Measurements from ENCODE around the gene ADGRA1.
"Not testable (repeated sequence)": the region's sequence is repeated elsewhere in the genome, so short reads cannot be mapped to it uniquely, and the experiment has no call there.

The ADGRA1 gene

GRCh38 chr10:133087679-133088178, at the start of gene ADGRA1:
Gene ADGRA1, plus strand, starts transcription at chr10:133087924. Its CDS starts 986 bp downstream, at chr10:133088910.
- DNase-seq (ENCODE audit: low spot score): no peak

DNA sequence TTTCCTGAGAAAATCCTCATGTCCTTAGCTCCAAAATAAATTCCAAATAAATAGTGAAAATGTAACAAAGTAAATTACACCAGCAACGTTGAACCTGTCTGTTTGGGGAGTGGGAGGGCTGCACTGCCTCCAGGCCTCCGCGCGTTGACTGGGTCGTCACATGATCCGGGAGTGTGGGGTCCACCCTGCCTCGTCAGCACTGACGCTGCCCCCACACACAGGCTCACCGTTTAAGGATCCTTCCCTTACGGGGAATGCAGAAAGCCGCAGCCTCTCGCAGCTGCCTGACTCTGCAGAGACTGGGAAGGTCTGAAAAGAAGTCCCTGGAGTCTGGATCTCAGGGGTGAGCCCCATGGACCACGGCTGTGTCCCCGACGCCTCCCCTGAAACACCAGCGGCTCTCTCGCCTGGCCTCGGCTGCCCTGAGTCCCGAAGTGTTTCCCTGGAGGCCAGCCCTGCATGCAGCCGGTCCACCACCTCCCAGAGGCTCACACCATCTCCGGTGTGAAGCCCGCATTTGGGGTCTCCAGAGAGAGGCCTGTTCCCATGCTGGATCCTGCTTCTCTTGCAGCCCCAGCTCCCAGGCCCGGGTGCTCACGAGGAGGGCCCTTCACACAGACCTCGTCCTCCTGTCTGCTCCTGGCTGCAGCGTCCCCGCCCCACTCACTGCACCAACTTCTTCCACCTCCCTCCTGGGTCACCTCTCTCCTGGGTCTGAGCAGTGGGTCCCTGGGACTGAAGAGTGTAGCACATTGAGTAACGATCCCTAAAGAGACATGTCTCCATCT, 49.5 kb upstream of the ADGRA1 start:
- no peak for DNase-seq (ENCODE audit: low spot score)

DNA sequence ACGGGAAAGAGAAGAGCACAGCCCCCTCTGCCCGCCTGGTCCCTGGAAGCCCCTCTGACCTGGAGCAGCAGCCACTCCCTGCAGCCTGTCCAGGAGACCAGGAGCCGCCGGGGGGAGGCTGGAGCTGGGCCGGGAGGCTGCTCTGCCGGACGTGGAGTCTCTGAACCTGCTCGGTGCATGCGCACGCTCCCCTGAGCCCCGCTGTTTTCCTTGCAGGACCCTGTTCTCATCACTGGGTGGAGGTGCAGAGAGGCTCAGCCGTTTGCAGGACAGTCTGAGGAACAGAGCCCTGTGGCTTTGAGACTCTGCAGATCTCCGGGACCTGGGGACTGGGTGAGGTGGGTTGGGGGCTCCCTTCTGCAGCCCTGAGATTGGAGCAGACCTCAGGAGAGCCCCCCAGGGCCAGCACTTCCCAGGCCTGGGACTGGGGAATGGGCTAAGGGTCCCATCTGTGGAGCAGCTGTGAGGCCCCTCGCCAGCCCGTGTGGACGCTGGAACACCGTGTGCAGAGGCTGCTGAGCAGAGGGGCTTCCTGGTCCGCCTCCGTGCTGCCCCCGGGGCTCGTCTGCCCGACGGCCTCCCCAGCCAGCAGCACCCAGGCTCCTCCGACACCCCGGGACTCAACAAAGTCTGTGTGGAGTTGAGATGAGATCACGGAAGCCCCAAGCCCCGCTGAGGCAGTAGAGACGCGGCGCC, 48.5 kb upstream of the ADGRA1 start:
- no peak for DNase-seq (ENCODE audit: low spot score)

DNA sequence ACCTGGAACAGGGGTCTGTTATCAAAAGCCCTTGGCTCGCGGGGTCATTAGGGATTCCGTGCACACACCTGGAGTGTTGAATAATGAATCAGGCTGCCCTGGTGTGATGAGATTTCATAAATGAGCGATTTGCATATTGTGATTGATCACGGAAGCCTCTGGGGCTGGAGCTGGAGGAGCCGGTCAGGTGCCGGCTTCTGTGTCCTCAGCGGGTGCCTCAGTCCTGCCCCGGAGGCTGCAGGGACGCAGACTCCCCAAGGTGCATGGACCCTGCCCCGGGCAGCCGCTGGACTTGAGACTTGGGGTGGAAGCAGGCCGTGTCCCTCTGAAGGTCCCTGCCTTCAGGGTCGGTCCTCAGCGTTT, 47.9 kb upstream of the ADGRA1 start:
- DNase-seq (ENCODE audit: low spot score): no peak

DNA sequence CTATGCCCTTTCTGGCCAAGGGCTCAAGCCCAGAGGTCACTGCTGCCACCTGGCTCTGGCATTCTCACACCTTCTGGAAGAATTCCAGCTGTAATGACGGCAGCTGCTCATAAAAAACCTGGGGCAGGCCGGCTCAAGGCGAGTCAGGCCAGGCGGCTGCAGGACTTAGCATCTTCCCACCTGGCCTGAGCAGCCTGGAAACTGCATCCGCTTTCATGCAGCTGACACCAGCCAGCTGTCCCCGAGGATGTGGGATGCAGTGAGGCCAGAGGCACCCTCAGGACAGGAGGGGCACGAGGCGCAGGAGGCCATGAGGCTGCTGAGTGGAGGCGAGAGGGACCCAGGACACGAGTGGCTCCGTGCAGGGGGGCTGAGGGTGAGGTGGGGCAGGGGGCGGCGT, 47.5 kb upstream of the ADGRA1 start:
- no peak for DNase-seq (ENCODE audit: low spot score)

- no peak for DNase-seq (ENCODE audit: low spot score)
Measured at GRCh38 chr10:133041101-133041500, 46.6 kb upstream of the ADGRA1 start.

GRCh38 chr10:133042061-133042460, 45.7 kb upstream of the ADGRA1 start:
- DNase-seq (ENCODE audit: low spot score): no peak

- no peak for DNase-seq (ENCODE audit: low spot score)
Measured at GRCh38 chr10:133042816-133043215, 44.9 kb upstream of the ADGRA1 start.

GRCh38 chr10:133043541-133044225, 44.0 kb upstream of the ADGRA1 start:
- DNase-seq (ENCODE audit: low spot score): no peak

- no peak for DNase-seq (ENCODE audit: low spot score)
Measured at GRCh38 chr10:133044401-133044811, 43.3 kb upstream of the ADGRA1 start.

GRCh38 chr10:133045556-133046389, 42.0 kb upstream of the ADGRA1 start:
- no peak for DNase-seq (ENCODE audit: low spot score)

- no peak for DNase-seq (ENCODE audit: low spot score)
Measured at GRCh38 chr10:133046390-133046765, 41.3 kb upstream of the ADGRA1 start.

DNA sequence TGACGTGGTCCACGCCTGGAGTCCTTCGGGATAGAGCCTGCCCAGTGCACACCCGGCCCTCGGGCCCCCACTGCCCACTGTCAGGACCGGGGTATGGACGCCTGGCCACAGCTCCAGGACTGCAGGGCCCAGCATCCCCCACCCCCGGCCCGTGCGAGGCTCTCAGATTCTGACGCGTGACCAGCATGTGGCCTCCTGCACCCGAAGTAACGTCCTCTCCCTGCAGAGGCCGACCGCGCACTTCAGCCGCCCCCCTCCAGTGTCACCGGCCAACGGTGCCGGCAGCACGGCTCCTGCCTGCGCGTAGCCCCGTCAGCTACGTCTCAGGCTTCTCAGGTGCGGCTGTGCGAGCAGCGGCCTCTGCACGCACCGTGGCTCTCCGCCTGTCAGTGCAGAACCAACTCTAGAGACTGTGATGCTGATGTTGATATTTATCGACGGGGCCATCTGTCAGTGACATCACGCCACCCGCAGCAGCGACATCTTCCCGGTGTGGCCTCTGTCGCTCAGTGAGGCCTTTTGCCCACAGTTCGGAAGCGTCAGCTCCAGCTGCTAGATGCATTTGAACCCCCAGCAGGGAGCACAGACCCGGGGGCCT, 40.1 kb upstream of the ADGRA1 start:
- DNase-seq (ENCODE audit: low spot score): no peak

DNA sequence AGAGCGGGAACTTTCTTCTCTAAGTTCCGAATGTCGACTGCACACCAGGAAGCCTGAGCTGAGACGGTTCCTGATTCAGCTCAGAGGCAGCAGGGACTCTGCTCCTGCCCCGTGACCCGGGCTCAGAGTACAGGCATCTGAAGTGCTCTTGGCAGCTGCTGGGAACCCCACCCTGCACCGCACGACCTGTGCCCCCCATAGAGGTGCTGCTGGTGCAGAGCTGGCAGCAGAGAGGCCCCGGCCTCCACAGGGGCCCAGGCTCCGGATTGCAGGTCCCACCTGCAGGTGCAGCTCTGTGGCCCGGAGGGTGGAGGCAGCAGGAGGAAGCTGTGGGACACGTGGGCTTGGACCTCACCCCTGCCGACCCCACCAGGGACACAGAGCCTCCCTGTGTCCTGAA, 39.5 kb upstream of the ADGRA1 start:
- DNase-seq (ENCODE audit: low spot score): no peak

GRCh38 chr10:133048926-133049325, 38.8 kb upstream of the ADGRA1 start:
- DNase-seq (ENCODE audit: low spot score): no peak

GRCh38 chr10:133049639-133050038, 38.1 kb upstream of the ADGRA1 start:
- no peak for DNase-seq (ENCODE audit: low spot score)

DNA sequence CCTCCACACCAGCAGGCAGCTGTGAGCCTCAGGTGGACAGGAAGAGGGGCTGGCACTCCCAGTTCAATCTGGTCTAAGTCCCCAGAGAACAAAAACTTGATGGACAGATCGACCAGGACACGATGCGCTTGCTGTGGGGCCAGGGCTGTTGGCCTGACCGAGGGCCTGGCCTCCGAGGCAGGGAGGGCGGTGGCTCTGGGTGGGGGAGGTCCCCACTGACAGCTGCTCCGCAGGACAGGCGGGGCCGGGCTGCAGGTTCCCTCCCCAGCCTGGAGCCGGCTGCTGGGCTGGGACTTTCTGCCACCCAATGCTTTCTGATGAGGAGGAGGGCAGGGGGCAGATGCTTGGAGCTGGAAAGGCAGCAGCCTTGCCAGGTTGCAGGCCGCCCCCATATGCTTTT, 37.4 kb upstream of the ADGRA1 start:
- DNase-seq (ENCODE audit: low spot score): no peak

GRCh38 chr10:133052076-133052475, 35.6 kb upstream of the ADGRA1 start:
- no peak for DNase-seq (ENCODE audit: low spot score)

DNA sequence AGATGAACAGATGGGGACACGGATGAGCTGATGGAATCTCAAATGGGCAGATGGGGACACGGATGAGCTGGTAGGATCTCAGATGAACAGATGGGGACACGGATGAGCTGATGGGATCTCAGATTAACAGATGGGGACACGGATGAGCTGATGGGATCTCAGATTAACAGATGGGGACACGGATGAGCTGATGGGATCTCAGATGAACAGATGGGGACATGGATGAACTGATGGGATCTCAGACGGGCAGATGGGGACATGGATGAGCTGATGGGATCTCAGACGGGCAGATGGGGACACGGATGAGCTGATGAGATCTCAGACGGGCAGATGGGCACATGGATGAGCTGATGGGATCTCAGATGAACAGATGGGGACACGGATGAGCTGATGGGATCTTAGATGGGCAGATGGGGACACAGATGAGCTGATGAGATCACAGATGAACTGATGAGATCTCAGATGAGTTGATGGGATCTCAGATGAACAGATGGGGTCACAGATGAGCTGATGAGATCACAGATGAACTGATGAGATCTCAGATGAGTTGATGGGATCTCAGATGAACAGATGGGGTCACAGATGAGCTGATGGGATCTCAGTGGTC, 34.1 kb upstream of the ADGRA1 start:
- DNase-seq (ENCODE audit: low spot score): not testable (repeated sequence)

- DNase-seq (ENCODE audit: low spot score): no peak
Measured at GRCh38 chr10:133055470-133055869, 32.3 kb upstream of the ADGRA1 start.

DNA sequence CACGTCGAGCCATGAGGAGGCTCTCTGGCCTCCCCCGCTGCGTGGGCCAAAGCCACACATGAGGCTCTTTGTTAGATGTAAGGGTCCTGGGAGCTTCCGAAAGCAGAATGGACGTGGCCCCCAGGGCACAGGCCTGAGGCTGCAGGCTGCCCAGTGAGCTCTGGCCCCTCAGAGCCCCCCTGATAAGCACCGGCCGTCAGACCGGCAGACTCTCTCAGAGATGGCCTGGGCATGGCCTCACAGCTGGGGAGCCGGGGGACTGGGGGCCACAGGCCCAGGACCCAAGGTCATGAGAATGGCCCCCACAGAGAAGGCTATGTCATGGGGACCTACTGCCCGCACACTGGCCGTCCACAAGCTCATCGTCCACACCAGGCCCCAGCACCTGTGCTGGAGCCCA, 31.7 kb upstream of the ADGRA1 start:
- no peak for DNase-seq (ENCODE audit: low spot score)

Data from putamen (tissue), 1 donor.